OCI-LY7 (cell line): ENCODE results near the gene TMEM18.

ENCODE experiments used
- EZH2phosphoT487 ChIP-seq: fragments of 200-600 bp; sonication (generic); IDR thresholded peaks from 2 replicates; pipeline ENCODE4 v1.6.1; 2018; ENCODE audit warnings: low read depth, borderline replicate concordance, mild to moderate bottlenecking, mixed run types, antibody characterized with exemption, low read length, moderate library complexity, mixed read lengths
- TF ChIP-seq, protein P1 (sequence below): fragments of 200-600 bp; sonication (generic); conservative IDR thresholded peaks from 2 replicates; pipeline ENCODE4 v1.5.1; 2014; ENCODE audit warnings: mild to moderate bottlenecking, antibody characterized with exemption, low read length, moderate library complexity, mixed read lengths

DNA sequence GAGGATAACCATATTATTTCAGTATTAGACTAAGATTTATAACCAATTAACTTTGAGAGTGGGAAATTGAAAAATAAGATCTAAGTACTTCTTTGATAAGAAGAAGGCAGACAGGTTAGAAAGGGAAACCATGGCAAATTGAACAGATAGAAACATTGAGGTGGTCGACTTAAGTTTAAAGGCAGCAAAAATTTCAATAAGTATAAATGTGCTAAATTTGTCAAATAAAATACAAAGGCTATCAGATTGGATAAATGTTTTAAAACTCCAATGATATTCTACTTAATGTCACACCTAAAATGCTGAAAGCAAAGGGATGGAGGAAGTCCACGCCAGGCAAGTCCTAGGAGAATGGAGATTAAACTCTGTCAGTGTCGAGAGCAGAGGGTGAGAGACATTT lies 59.2 kb downstream of the TMEM18 start:
- TF ChIP-seq, protein P1, sequence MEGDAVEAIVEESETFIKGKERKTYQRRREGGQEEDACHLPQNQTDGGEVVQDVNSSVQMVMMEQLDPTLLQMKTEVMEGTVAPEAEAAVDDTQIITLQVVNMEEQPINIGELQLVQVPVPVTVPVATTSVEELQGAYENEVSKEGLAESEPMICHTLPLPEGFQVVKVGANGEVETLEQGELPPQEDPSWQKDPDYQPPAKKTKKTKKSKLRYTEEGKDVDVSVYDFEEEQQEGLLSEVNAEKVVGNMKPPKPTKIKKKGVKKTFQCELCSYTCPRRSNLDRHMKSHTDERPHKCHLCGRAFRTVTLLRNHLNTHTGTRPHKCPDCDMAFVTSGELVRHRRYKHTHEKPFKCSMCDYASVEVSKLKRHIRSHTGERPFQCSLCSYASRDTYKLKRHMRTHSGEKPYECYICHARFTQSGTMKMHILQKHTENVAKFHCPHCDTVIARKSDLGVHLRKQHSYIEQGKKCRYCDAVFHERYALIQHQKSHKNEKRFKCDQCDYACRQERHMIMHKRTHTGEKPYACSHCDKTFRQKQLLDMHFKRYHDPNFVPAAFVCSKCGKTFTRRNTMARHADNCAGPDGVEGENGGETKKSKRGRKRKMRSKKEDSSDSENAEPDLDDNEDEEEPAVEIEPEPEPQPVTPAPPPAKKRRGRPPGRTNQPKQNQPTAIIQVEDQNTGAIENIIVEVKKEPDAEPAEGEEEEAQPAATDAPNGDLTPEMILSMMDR, result no peak
- TF ChIP-seq EZH2phosphoT487, result no peak
